Ascending aorta (tissue), 2 donors: Measurements from ENCODE around the gene UBA1. TPM values are rescaled to one million over a fixed set of nuclear protein-coding genes. Genes with fewer than 3 reads are reported as not detected.

Experiments used
- DNase-seq, 2 donors: peaks; one replicate each; pipeline ENCODE4 v3.0.0-alpha.2; 2019; ENCODE audit warnings: low spot score in 2 of 2
- H3K27ac ChIP-seq, 2 donors: fragments of 200-600 bp; sonication (generic); one replicate each; pipeline ENCODE4 v1.5.1; 2016 to 2017; ENCODE audit warnings: mild to moderate bottlenecking in 1 of 2
- H3K27me3 ChIP-seq: fragments of 200-600 bp; sonication (generic); one replicate; pipeline ENCODE4 v1.5.1; 2017
- H3K36me3 ChIP-seq, 2 donors: fragments of 200-600 bp; sonication (generic); one replicate each; pipeline ENCODE4 v1.5.1; 2016
- H3K4me1 ChIP-seq, 2 donors: fragments of 200-600 bp; sonication (generic); one replicate each; pipeline ENCODE4 v1.5.1; 2016 to 2017; ENCODE audit warnings: mild to moderate bottlenecking in 1 of 2
- H3K4me3 ChIP-seq, 2 donors: fragments of 200-600 bp; sonication (generic); one replicate each; pipeline ENCODE4 v1.5.1; 2016 to 2017; ENCODE audit warnings: mild to moderate bottlenecking in 1 of 2
- H3K9me3 ChIP-seq, 2 donors: fragments of 200-600 bp; sonication (generic); one replicate each; pipeline ENCODE4 v1.5.1; 2016
- CTCF ChIP-seq, 3 experiments: fragments of 200-600 bp in 2 of 3; fragments of 450-650 bp in 1 of 3; sonication (generic) in 2 of 3; IDR thresholded peaks; one replicate each; pipeline ENCODE4 v1.5.1; 2016 to 2019; ENCODE audit warnings: antibody characterized with exemption in 3 of 3, mild to moderate bottlenecking in 1 of 3, moderate library complexity in 1 of 3
- intact Hi-C: fragments of 100-400 bp; cut with DNase I; formaldehyde crosslinking; loops from one replicate; pipeline ENCODE4 v1.15.1; 2023
- total RNA-seq: library from RNA; depleted of rRNA; stranded (reverse); fragments of >200 nt; gene quantifications from one replicate; pipeline ENCODE4 v1.1.0, GENCODE V29; 2016

Gene UBA1
- total RNA-seq, 1 donor from 2014 or later: 162 TPM

GRCh38 chrX:47210661-47211425, 17.2 kb downstream of the UBA1 start:
- peaks cover 98 to 100% of the 10 kb centered on the region in 2 donors for H3K36me3 ChIP-seq
- H3K4me1 ChIP-seq: no peaks in the 10 kb centered on the region
- no peak for TF ChIP-seq CTCF (IDR thresholded peaks at IDR 0.05)
- DNase-seq: no peak
- H3K27ac ChIP-seq: no peak overlapping the region
- no peaks in the 10 kb centered on the region for H3K9me3 ChIP-seq
- H3K4me3 ChIP-seq: no peak overlapping the region
- no peaks in the 10 kb centered on the region for H3K27me3 ChIP-seq
- intact Hi-C loops: no loop called here

GRCh38 chrX:47212381-47213293, 19.0 kb downstream of the UBA1 start:
- H3K27me3 ChIP-seq: no peaks in the 10 kb centered on the region
- no peak overlapping the region for H3K4me3 ChIP-seq
- no peak for TF ChIP-seq CTCF (IDR thresholded peaks at IDR 0.05)
- no peak overlapping the region for H3K27ac ChIP-seq
- intact Hi-C loops: no loop called here
- peaks cover 82 to 84% of the 10 kb centered on the region in 2 donors for H3K36me3 ChIP-seq
- H3K4me1 ChIP-seq: peaks cover 0 to 8% of the 10 kb centered on the region in 2 donors
- H3K9me3 ChIP-seq: no peaks in the 10 kb centered on the region
- DNase-seq: no peak

- TF ChIP-seq CTCF (IDR thresholded peaks at IDR 0.05): no peak
- H3K4me3 ChIP-seq: no peak overlapping the region
- no peaks in the 10 kb centered on the region for H3K9me3 ChIP-seq
- no peaks in the 10 kb centered on the region for H3K27me3 ChIP-seq
- DNase-seq: no peak
- no peak overlapping the region for H3K27ac ChIP-seq
- peaks cover 0 to 8% of the 10 kb centered on the region in 2 donors for H3K4me1 ChIP-seq
- intact Hi-C loops: loop anchor here (5.0 kb wide), 1 partner anchor 148 kb away; no protein-coding TSS in a partner anchor
- H3K36me3 ChIP-seq: peaks cover 64% of the 10 kb centered on the region in 2 donors
Observed at GRCh38 chrX:47214435-47215077, 20.9 kb downstream of the UBA1 start.

GRCh38 chrX:47215291-47215900, 21.8 kb downstream of the UBA1 start:
- H3K27ac ChIP-seq: no peak overlapping the region
- H3K9me3 ChIP-seq: no peaks in the 10 kb centered on the region
- no peak for DNase-seq
- peaks cover 55 to 56% of the 10 kb centered on the region in 2 donors for H3K36me3 ChIP-seq
- TF ChIP-seq CTCF (IDR thresholded peaks at IDR 0.05): no peak
- intact Hi-C loops: loop anchor here (5.0 kb wide), 1 partner anchor 147 kb away; no protein-coding TSS in a partner anchor
- H3K4me1 ChIP-seq: peaks cover 3 to 12% of the 10 kb centered on the region in 2 donors
- H3K4me3 ChIP-seq: no peak overlapping the region
- no peaks in the 10 kb centered on the region for H3K27me3 ChIP-seq

GRCh38 chrX:47216393-47216925, 22.8 kb downstream of the UBA1 start:
- TF ChIP-seq CTCF (IDR thresholded peaks at IDR 0.05): no peak
- no peak for DNase-seq
- H3K27ac ChIP-seq: peak overlapping the region; percentile 67 to 97

More at GRCh38 chrX:47216393-47216925, 22.8 kb downstream of the UBA1 start:
- intact Hi-C loops: loop anchor here (5.0 kb wide), 1 partner anchor 146 kb away; no protein-coding TSS in a partner anchor
- Histone ChIP-seq H3K36me3 (peaks cover 45% of the 10 kb centered on the region in 2 donors), H3K9me3 (no peaks in the 10 kb centered on the region), H3K4me3 (no peak overlapping the region), H3K27me3 (no peaks in the 10 kb centered on the region), H3K4me1 (peaks cover 3 to 14% of the 10 kb centered on the region in 2 donors)
